Amniotic stem cell (primary cell): Measurements from ENCODE around the gene IPMK.
"Not testable (repeated sequence)": the region's sequence is repeated elsewhere in the genome, so short reads cannot be mapped to it uniquely, and the experiment has no call there.

Experiments used
- DNase-seq: peaks from one replicate; lab custom pipeline; 2025; lab: John Stamatoyannopoulos, UW

Gene IPMK

DNA sequence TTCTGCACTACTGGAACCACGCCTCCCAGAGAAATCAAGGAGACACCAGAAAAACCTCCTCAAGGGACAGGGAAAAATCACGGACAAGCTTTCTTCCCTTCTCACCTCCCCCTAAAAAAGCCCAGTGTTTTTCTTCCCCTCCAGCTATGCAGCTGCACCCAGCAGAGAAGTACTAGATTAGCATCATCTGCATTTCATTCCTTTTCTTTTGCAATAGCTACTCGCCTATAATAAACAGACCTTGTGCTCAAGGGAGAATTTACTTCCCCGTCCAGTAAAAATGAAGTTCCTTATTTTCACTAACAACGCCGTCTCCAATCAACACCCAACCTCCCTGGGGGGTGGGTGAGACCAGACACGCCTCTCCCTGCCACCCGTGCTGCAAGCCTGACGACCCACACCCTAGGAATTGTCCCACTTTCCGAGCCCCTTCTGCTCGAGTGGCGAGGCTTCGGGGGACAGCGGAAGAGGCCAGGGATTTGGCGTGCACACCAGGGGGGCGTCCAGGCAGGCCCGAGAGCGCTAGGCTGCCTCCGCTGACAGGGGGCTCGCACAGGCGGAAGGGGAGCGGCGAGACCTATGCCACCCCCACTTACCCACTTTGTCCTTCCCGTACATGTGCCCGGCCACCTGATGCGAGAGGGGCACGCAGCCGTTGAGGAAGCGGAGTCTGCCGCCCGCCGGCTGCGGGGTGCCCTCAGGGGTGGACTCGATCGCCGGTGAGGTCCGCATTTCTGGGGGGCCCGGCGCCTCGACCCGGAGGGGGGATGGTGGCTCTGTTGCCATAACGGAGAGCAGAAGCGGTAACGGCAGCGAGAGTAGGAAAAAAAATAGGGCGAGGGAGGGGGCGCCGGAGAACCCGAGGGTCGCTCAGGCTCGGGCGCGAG, 625 bp downstream of the IPMK start:
- no peak for DNase-seq

DNA sequence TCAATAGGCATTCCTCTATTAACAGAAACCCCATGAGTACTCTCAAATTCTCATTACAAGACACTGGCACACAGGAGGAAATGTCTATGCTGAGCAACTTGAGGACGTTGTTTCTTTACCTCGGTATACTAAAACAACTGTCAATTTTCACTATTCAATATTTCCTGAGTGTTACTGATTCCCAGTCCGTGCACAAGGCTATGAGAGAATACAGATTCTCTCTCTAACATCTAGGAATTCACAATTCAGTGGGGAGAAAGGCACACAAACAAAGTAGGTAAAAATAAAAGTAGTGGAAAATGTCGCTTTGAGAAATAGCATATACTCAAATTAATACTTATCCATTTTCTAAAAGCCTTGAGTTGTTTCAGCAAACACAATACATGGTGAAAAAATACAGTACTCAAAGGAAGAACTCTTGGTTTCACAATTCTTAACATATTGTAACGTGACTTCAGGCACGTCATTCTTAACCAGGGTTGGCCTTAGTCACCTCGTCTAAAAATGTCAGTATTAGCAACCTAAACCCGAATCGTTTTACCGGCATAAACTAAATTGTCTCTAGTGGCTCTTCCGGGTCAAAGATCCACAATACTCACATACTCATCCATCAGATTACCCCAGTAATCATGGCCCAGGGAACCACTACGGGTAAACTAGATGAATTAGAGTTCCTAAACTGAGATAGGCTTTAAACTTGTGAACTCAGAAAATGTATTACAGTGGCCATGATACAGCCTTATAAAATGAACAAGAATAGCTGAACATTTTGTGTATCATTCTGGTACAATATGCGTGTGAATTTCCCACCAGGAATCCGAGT, 1.5 kb downstream of the IPMK start:
- peak; percentile 27 for DNase-seq

DNA sequence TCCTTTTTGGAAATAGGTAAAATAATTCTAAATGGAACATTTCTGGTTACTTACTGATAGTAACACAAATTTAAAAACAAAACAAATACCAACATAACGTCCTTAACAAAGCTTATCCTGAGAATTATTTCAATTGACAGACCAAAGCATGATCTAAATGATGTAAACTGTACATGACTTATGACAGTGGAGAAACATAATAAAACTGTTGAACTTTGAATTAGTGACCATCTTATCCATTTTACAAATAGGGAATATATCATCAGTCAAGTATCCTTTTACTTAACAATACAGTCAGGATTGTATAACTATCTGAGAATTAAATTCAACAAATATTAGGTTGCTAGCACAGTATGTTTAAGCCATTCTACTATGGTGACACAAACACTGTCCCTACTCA, 2.4 kb downstream of the IPMK start:
- no peak for DNase-seq

DNA sequence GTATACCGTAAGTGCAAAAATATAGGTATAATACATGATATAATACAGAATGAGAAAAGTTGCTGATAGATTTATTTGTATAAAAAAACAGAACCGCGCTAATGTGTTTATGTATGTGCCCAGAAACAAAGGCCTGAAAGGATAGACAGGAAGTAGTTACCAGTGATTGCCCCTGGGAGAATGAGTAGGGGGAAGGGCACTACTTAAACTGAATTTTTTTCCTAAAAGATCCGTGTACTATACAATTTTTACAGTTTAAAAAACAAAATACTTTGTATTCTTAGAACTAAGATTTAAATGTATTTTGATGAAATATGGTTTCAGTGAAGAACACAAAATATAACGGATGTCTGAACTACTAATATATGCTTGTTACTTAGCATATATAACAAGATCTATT, 2.9 kb downstream of the IPMK start:
- no peak for DNase-seq

DNA sequence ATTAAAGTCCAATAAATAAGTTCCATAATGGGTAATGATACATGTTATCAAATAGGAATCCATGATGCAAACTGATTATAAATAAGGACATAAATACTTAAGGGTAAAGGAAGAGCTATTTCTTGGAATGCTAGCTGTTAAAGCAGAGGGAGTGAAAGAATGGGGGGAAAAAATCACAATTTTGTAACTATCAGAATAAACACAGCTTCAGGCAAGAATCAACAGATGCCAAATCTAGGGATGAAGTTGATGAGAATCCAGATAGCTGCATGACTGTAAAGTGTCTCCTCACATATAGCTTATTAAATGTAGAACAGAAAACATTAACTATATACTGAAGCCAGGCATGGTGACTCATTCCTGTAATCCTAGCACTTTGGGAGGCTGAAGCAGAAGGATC, 4.9 kb downstream of the IPMK start:
- DNase-seq, result no peak

DNA sequence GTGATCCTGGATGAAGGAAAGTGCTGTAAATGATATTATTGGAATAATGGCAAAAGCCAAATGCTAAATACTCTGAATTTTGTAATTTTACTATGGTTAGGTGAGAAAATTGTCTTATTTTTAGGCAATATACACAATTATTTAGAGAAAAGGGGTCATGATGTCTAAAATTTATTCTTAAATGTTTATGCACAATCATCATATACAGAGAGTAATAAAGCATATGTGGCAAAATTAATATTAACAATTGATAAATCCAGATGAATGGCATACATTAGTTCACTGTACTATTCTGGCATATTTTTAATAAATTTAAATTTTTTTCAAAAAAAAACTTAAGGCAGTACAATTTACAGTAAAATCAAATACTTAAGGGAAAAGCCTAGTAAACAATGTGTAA, 7.4 kb downstream of the IPMK start:
- DNase-seq, result no peak

DNA sequence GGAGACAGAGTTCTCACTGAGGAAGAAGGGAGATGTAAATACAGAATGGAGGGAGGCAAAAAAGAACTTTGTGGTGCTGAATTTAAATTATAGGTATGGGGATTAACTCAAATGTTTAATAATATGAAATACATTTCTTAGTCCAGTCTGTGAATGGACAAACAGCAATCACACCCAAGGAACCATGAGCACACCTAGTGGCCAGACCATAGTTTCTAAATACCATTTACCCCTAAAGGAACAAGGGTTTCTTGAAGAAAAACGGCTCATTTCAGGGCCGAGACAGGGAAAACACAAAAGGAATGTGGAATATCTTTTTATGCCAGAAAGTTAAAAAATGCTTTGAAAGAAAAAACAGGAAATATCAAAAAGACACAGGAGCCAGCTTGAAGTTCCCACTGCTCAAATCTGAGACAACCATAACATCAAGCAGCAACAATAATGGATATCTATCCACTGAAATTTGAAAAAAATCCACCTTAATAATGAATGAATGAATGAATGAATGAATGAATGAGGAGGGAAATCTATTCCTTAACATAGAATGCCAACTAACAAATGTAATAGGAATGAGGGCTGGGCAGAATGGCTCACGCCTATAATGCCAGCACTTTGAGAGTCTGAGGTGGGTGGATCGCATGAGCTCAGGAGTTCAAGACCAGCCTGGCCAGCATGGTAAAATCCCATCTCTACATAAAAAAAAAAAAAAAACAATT, 8.6 kb downstream of the IPMK start:
- DNase-seq, result no peak

DNA sequence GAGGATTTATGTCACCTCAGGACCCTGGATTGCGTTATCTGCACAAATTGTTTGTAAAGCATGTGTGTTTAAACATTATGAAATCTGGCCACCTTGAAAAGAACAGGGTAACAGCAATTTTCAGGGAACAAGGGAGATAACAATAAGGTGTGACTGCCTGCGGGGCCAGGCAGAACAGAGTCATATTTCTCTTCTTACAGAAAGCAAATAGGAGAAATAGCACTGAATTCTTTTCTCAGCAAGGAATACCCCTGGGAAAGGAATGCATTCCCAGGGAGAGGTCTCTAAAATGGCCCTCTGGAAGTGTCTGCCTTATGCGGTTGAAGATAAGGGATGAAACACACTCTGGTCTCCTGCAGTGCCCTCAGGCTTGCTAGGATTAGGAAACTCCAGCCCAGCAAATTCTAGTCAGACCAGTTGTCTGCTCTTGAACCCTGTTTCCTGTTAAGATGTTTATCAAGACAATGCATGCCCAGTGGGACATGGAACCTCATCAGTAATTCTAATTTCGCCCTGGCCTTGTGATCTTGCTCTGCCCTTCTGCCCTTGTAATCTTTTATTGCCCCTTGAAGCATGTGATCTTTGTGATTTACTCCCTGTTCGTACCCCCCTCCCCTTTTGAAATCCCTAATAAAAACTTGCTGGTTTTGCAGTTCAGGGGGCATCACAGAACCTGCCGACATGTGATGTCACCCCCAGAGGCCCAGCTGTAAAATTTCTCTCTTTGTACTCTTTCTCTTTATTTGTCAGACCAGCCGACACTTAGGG, 11.5 kb downstream of the IPMK start:
- not testable (repeated sequence) for DNase-seq

DNA sequence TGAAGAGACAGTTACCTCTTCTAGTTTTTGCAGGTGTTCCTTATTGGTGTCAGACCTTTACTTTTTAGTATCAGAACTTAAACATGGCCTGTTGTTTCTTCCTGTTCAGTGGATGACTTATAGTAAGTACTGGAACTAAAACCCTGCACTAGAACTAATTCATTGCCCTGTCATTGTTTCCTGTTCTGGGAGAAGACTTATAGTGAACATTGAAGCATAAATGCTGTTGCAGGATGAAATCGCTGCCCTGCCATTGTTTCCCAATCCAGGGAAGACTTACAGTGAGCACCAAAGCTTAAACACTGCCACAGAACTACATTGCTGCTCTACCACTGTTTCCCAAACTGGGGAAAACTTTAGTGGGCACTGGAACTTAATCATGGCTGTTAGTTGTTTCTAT, 13.1 kb downstream of the IPMK start:
- no peak for DNase-seq

DNA sequence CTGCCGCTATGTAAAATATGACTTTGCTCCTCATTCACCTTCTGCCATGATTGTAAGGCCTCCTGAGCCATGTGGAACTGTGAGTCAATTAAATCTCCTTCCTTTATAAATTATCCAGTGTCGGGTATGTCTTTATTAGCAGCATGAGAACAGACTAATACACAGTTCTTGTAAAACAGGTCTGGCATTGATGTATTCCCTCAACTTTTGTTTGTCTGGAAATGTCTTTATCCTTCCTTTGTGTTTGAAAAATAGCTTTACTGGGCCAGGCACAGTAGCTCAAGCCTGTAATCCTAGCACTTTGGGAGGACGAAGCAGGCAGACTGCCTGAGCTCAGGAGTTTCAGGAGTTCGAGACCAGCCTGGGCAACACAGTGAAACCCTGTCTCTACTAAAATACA, 14.5 kb downstream of the IPMK start:
- DNase-seq, result no peak

DNA sequence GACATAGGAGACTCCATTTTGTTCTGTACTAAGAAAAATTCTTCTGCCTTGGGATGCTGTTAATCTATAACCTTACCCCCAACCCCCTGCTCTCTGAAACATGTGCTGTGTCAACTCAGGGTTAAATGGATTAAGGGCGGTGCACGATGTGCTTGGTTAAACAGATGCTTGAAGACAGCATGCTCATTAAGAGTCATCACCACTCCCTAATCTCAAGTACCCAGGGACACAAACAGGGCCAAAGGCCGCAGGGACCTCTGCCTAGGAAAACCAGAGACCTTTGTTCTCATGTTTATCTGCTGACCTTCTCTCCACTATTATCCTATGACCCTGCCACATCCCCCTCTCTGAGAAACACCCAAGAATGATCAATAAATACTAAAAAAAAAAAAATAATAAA, 23.0 kb downstream of the IPMK start:
- DNase-seq, result not testable (repeated sequence)

DNA sequence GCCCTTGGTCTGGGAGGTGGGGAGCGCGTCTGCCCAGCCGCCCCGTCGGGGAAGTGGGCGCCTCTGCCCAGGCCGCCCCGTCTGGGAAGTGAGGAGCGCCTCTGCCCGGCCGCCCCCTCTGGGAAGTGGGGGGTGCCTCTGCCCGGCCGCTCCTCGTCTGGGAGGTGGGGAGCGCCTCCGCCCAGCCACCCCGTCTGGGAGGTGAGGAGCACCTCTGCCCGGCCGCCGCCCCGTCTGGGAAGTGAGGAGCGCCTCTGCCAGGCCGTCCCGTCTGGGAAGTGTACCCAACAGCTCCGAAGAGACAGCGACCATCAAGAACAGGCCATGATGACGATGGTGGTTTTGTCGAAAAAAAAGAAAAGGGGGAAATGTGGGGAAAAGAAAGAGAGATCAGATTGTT, 23.5 kb downstream of the IPMK start:
- not testable (repeated sequence) for DNase-seq

DNA sequence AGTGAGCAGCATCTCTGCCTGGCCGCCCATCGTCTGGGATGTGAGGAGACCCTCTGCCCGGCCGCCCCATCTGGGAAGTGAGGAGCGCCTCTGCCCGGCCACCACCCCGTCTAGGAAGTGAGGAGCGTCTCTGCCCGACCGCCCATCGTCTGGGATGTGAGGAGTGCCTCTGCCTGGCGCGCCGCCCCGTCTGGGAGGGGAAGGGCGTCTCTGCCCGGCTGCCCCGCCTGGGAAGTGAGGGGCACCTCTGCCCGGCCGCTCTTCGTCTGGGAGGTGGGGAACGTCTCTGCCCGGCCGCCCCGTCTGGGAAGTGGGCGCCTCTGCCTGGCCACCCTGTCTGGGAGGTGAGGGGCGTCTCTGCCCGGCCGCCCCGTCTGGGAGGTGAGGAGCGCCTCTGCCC, 23.9 kb downstream of the IPMK start:
- not testable (repeated sequence) for DNase-seq

DNA sequence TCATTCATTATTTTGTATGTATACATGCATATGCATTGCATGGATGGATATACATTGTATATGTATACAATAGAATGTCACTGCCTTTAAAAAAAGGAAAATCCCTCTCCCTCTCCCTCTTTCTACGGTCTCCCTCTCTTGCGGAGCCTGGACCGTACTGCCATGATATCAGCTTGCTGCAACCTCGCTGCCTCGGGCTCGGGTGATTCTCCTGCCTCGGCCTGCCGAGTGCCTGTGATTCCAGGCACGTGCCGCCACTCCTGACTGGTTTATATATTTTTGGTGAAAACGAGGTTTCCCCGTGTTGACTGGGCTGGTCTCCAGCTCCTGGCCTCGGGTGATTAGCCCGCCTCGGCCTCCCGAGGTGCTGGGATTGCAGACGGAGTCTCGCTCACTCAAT, 24.4 kb downstream of the IPMK start:
- no peak for DNase-seq

DNA sequence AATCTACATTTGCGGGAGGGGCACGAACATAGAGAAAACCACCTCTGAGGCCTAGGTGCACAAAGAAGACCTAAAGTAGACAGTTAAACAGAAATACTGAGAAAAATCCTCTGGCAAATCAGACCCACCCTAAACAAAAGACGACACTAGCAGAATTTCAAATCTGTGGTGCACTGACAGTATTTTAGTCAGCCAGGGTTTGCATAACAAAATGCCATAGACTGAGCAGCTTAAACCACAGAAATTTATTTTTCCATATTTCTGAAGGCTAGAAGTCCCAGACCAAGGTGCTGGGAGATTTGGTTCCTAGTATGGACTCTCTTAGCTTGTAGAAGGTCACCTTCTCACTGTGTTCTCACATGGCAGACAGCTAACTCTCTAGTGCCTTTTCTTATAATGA, 26.3 kb downstream of the IPMK start:
- no peak for DNase-seq

DNA sequence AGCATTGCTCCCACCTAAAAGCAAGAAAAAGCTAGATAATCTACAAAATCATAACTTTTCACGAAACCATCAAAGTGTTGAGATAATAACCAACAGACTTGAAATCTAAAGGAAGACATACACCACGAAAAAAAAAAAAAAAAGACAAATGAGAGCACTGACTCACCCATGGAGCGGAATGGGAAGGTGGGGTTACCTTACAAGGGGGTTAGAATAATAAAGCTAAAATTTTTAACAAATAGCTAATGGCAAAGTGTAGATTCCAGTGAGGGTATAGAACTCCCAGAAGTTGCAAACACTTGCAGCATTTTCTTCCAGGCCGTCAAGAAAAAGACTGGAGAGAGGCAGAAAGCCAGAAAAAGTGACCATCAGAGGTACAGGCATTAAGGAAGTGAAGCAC, 27.2 kb downstream of the IPMK start:
- DNase-seq, result no peak

DNA sequence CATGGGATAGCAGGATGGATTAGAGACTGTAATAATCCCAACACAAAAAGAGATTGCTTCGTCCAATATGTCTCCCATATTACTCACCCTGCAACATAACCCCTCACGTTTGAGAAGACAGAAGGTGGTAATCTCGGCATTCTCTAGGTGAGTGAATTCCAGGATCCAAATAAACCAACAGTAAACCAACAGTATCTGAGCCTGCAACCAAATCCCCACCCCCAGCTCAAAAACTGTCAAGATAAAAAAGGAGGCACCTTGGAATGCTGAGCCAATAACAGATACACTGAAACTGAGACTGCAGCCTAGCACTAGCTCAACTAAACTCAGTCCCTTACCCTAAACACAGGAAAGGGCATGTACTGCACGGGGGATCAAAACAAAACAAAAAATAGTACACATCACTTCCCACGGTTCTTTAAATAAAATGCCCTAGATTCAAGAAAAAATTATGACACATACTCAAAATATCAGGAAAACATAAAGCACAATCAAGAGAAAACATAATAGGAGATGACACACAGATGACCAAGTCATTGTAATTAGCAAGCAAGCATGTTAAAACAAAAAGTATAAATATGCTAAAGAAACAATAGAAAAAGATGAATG, 28.0 kb downstream of the IPMK start:
- DNase-seq, result no peak

DNA sequence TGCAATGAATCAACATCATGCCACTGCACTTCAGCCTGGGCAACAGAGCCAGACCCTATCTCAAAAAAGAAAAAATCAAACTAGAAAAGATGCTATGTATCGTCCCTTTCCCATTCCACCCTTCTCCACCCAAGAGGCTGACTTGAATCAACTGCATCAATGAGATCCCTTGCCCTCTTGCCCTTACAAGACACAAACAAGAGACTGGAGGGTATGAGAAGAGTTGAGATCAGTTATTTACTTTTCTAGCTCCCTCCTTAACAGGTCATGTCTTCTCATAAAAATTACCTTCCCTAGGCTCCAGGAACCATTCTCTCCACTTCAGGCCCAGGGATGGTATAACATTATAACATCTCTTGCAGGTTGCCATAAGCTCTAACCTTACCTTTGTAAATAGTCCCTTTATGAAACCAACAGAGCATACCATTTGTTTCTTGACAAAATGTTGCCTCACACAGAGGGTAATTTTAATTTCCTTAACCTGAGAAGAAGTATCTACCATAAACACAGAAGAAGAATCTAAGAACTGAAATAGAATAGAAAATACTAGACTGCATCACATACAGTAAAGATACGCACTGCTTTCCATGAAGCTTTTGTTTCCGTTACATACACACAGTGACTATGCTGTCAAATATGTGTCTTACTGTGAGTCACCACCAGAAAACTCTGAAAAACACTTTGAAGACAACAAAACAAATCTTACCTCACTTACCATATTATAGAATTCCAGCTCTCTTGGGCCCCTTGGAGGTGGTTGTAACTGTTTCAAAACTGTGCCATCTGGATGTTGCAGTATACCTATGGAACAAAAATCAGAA, 30.5 kb downstream of the IPMK start:
- DNase-seq, result no peak

DNA sequence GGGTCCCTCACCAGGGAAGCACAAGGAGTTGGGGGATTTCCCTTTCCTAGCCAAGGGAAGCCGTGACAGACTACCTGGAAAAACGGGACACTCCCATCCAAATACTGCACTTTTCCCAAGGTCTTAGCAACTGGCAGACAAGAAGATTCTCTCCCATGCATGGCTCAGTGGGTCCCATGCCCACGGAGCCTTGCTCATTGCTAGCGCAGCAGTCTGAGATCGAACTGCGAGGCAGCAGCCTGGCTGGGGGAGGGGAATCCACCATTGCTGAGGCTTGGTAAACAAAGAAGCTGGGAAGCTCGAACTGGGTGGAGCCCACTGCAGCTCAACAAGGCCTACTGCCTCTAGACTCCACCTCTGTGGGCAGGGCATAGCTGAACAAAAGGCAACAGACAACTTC, 37.8 kb downstream of the IPMK start:
- DNase-seq, result not testable (repeated sequence)

DNA sequence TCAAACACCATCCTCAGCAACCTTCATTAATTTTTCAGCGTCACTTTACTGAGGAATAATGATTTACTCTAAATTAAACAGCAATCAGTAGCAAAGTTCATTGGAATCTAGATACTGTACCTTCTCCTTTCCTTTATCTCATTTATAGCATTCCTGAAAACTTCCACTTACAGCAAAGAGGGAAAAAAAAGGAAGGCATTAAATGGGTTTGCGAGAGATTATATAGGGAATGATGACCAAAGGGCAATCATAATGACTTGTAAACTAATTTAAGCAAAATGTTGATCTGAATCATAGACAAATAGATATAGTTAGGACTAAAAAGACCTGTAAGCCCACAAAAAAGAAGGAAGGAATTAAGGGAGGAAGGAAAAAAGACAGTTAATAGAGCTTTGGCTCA, 42.0 kb downstream of the IPMK start:
- DNase-seq, result no peak
